Sigmoid colon (tissue), 7 donors: ENCODE results near the gene LTB4R. TPM values are rescaled to one million over a fixed set of nuclear protein-coding genes. Genes with fewer than 3 reads are reported as not detected.

Experiments
- DNase-seq: peaks from one replicate; pipeline ENCODE4 v3.0.0-alpha.2; 2019
- H3K27ac ChIP-seq, 4 donors: fragments of 200-600 bp; sonication (generic); one replicate each; pipeline ENCODE4 v1.5.1; 2016 to 2019; ENCODE audit warnings: mild to moderate bottlenecking in 1 of 4
- H3K27me3 ChIP-seq, 3 donors: fragments of 200-600 bp; sonication (generic); one replicate each; pipeline ENCODE4 v1.5.1; 2019; ENCODE audit warnings: mild to moderate bottlenecking in 1 of 3
- H3K36me3 ChIP-seq, 4 donors: fragments of 200-600 bp; sonication (generic); one replicate each; pipeline ENCODE4 v1.5.1; 2016 to 2019
- H3K4me1 ChIP-seq, 4 donors: fragments of 200-600 bp; sonication (generic); one replicate each; pipeline ENCODE4 v1.5.1; 2017 to 2019
- H3K4me3 ChIP-seq, 4 donors: fragments of 200-600 bp; sonication (generic); one replicate each; pipeline ENCODE4 v1.5.1; 2017 to 2019; ENCODE audit warnings: mild to moderate bottlenecking in 2 of 4, moderate library complexity in 1 of 4
- H3K9me3 ChIP-seq, 4 donors: fragments of 200-600 bp in 3 of 4; sonication (generic) in 3 of 4; one replicate each; pipeline versions ENCODE4 v1.5.1 to v1.6.1; 2013 to 2019
- EP300 ChIP-seq, 4 donors: sonication (generic); formaldehyde crosslinking; IDR thresholded peaks; one replicate each; pipeline ENCODE4 v1.6.1; 2017; ENCODE audit warnings: antibody characterized with exemption in 4 of 4
- POLR2A ChIP-seq, 2 donors: fragments of 450-650 bp; IDR thresholded peaks; one replicate each; pipeline ENCODE4 v1.6.1; 2016; ENCODE audit warnings: antibody characterized with exemption in 2 of 2, mild to moderate bottlenecking in 2 of 2, moderate library complexity in 2 of 2
- POLR2AphosphoS5 ChIP-seq, 4 donors: sonication (generic); formaldehyde crosslinking; IDR thresholded peaks; one replicate each; pipeline ENCODE4 v1.6.1; 2017; ENCODE audit warnings: antibody characterized with exemption in 4 of 4
- WGBS, 2 donors: extraction: QIAGEN DNeasy Blood & Tissue Kit; methylation state at CpG; one replicate each; pipeline ENCODE4 v1.1.7; 2013; 5-methylcytosine and 5-hydroxymethylcytosine counted together
- intact Hi-C: fragments of 100-400 bp; cut with DNase I; formaldehyde crosslinking; loops from one replicate; pipeline ENCODE4 v1.15.1; 2023
- polyA plus RNA-seq, 3 donors: library from polyadenylated mRNA; stranded (reverse); fragments of 200-250 nt; gene quantifications; one replicate each; pipeline ENCODE4 v1.2.3, GENCODE V29; 2013
- total RNA-seq, 4 donors: library from RNA; depleted of rRNA; stranded (reverse); fragments of >200 nt; gene quantifications; one replicate each; pipeline ENCODE4 v1.1.0, GENCODE V29; 2016
- TF ChIP-seq, protein P1 (sequence below), 4 experiments: fragments of 450-650 bp in 3 of 4; fragments of 200-600 bp in 1 of 4; IDR thresholded peaks; one replicate each; pipeline ENCODE4 v1.5.1; 2016 to 2019; ENCODE audit warnings: antibody characterized with exemption in 4 of 4, mild to moderate bottlenecking in 3 of 4, moderate library complexity in 2 of 4
- donor health status: healthy with polysubstance abuse.
- donor health status: Bipolar disorder and iron deficiency.
- donor health status: healthy.

The LTB4R gene
- total and polyA plus RNA-seq, 7 donors = 0.60 to 9.8 (median 2.1) TPM

- H3K36me3 ChIP-seq = peaks cover 16 to 59% (median 26%) of the 10 kb centered on the region in 4 donors
- H3K27me3 ChIP-seq = no peaks in the 10 kb centered on the region
- no peak overlapping the region for H3K4me3 ChIP-seq
- intact Hi-C loops = no loop called here
- WGBS, 2 donors = 95 to 96% methylated on average over 3 of the region's 3 CpGs
- peaks cover 0 to 3% (median 0%) of the 10 kb centered on the region in 4 donors for H3K4me1 ChIP-seq
- no peaks in the 10 kb centered on the region for H3K9me3 ChIP-seq
- no peak for TF ChIP-seq EP300 (IDR thresholded peaks at IDR 0.05)
- no peak for TF ChIP-seq POLR2AphosphoS5 (IDR thresholded peaks at IDR 0.05)
- TF ChIP-seq, protein P1, sequence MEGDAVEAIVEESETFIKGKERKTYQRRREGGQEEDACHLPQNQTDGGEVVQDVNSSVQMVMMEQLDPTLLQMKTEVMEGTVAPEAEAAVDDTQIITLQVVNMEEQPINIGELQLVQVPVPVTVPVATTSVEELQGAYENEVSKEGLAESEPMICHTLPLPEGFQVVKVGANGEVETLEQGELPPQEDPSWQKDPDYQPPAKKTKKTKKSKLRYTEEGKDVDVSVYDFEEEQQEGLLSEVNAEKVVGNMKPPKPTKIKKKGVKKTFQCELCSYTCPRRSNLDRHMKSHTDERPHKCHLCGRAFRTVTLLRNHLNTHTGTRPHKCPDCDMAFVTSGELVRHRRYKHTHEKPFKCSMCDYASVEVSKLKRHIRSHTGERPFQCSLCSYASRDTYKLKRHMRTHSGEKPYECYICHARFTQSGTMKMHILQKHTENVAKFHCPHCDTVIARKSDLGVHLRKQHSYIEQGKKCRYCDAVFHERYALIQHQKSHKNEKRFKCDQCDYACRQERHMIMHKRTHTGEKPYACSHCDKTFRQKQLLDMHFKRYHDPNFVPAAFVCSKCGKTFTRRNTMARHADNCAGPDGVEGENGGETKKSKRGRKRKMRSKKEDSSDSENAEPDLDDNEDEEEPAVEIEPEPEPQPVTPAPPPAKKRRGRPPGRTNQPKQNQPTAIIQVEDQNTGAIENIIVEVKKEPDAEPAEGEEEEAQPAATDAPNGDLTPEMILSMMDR (IDR thresholded peaks at IDR 0.05) = no peak
- no peak for TF ChIP-seq POLR2A (IDR thresholded peaks at IDR 0.05)
- no peak overlapping the region for H3K27ac ChIP-seq
- no peak for DNase-seq
Observed at GRCh38 chr14:24291446-24292117, 19.7 kb upstream of the LTB4R start.

- Histone ChIP-seq H3K27me3 (no peaks in the 10 kb centered on the region), H3K27ac (no peak overlapping the region), H3K4me3 (no peak overlapping the region), H3K4me1 (peaks cover 0 to 5% (median 0%) of the 10 kb centered on the region in 4 donors), H3K9me3 (no peaks in the 10 kb centered on the region), H3K36me3 (peaks cover 16 to 59% (median 27%) of the 10 kb centered on the region in 4 donors)
- intact Hi-C loops = no loop called here
- no peak for TF ChIP-seq POLR2AphosphoS5 (IDR thresholded peaks at IDR 0.05)
- TF ChIP-seq, protein P1 (IDR thresholded peaks at IDR 0.05) = no peak
- TF ChIP-seq EP300 (IDR thresholded peaks at IDR 0.05) = no peak
- no peak for TF ChIP-seq POLR2A (IDR thresholded peaks at IDR 0.05)
- WGBS, 2 donors = 96% methylated on average over 11 of the region's 11 CpGs
- DNase-seq = no peak
Observed at GRCh38 chr14:24292118-24292807, 19.0 kb upstream of the LTB4R start.

GRCh38 chr14:24293525-24293924 lies 17.8 kb upstream of the LTB4R start:
- Histone ChIP-seq H3K9me3 (no peaks in the 10 kb centered on the region), H3K4me3 (no peak overlapping the region), H3K4me1 (peaks cover 0 to 5% (median 2%) of the 10 kb centered on the region in 4 donors), H3K36me3 (peaks cover 16 to 59% (median 27%) of the 10 kb centered on the region in 4 donors), H3K27me3 (no peaks in the 10 kb centered on the region), H3K27ac (no peak overlapping the region)
- no peak for DNase-seq
- intact Hi-C loops = no loop called here
- 98 to 99% methylated on average over 2 of the region's 2 CpGs for WGBS, 2 donors
- TF ChIP-seq POLR2AphosphoS5 (IDR thresholded peaks at IDR 0.05) (no peak), EP300 (IDR thresholded peaks at IDR 0.05) (no peak), POLR2A (IDR thresholded peaks at IDR 0.05) (no peak)
- TF ChIP-seq, protein P1 (IDR thresholded peaks at IDR 0.05) = no peak

- TF ChIP-seq, protein P1 (IDR thresholded peaks at IDR 0.05) = peak; percentile 11 to 64 (median 54)
- TF ChIP-seq EP300 (IDR thresholded peaks at IDR 0.05) (no peak), POLR2AphosphoS5 (IDR thresholded peaks at IDR 0.05) (peak in 1 of 4 donors; percentile 21)
- DNase-seq = peak; percentile 73
- no peak overlapping the region for H3K4me3 ChIP-seq
- peak overlapping the region in 2 of 4 donors; percentile 22 to 47 for H3K27ac ChIP-seq
- H3K9me3 ChIP-seq = no peaks in the 10 kb centered on the region
- H3K27me3 ChIP-seq = no peaks in the 10 kb centered on the region
- WGBS, 2 donors = 65 to 70% methylated on average over 12 of the region's 12 CpGs
- intact Hi-C loops = loop anchor here (1.0 kb wide), 1 partner anchor 53 kb away; no protein-coding TSS in a partner anchor
- H3K4me1 ChIP-seq = peaks cover 0 to 30% (median 24%) of the 10 kb centered on the region in 4 donors
- peaks cover 6 to 39% (median 15%) of the 10 kb centered on the region in 4 donors for H3K36me3 ChIP-seq
Observed at GRCh38 chr14:24296341-24297157, 14.8 kb upstream of the LTB4R start.
